ENCODE results near the gene CPA2.

DNA sequence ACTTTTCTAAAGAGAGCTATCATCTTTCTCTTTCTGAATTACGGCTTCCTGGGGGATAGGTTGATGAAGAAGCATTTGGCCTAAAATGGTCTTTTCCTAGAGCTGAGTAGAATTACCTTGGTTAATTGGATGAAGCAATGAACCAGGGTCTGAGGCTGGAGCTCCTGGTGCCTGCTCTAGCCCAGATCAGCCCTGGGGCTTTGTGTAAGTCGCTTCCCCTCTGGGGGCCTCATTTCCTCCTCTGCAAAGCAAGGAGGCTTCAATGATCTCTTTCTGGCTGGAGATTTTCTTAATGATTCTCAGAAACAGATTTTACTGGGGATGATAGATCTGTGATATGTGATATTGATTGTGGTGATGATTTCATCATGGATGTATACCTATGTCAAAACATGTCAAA is 3.5 kb upstream of the CPA2 start:
- no peak for TF ChIP-seq POLR2A (IDR thresholded peaks at IDR 0.05)
- TF ChIP-seq CTCF (IDR thresholded peaks at IDR 0.05), result no peak
